Lower leg skin (tissue), 4 donors: Measurements from ENCODE around the gene CPAMD8. TPM values are rescaled to one million over a fixed set of nuclear protein-coding genes. Genes with fewer than 3 reads are reported as not detected.

Experiments used
- DNase-seq, 2 donors: peaks; one replicate each; pipeline ENCODE4 v3.0.0-alpha.2; 2019; ENCODE audit warnings: low spot score in 2 of 2
- H3K4me3 ChIP-seq: fragments of 200-600 bp; sonication (generic); 2 replicates; pipeline ENCODE4 v1.5.1; 2017; ENCODE audit warnings: mild to moderate bottlenecking, low read depth; ENCODE audit not compliant: poor library complexity, severe bottlenecking
- CTCF ChIP-seq, 3 donors: fragments of 450-650 bp; IDR thresholded peaks; one replicate each; pipeline ENCODE4 v1.5.1; 2016; ENCODE audit warnings: antibody characterized with exemption in 3 of 3, mild to moderate bottlenecking in 3 of 3, moderate library complexity in 2 of 3
- POLR2A ChIP-seq, 2 donors: fragments of 450-650 bp; IDR thresholded peaks; one replicate each; pipeline ENCODE4 v1.6.1; 2016 to 2017; ENCODE audit warnings: antibody characterized with exemption in 2 of 2, mild to moderate bottlenecking in 1 of 2, moderate library complexity in 1 of 2
- WGBS, 2 donors: methylation state at CpG; one replicate each; pipeline ENCODE4 v1.1.5; 2018; 5-methylcytosine and 5-hydroxymethylcytosine counted together
- intact Hi-C: fragments of 100-400 bp; cut with DNase I; formaldehyde crosslinking; loops from one replicate; pipeline ENCODE4 v1.15.0; 2023; ENCODE audit warnings: low total_unique reads
- total RNA-seq, 4 donors: library from RNA; depleted of rRNA; stranded (reverse); fragments of >200 nt; gene quantifications; one replicate each; pipeline ENCODE4 v1.1.0, GENCODE V29; 2016

CPAMD8 gene
- total RNA-seq = 10 to 100 TPM in 3 of 4 donors, 1 to 10 TPM in 1; 8.1 to 14.0 (median 13.0) TPM

- no peak for TF ChIP-seq CTCF (IDR thresholded peaks at IDR 0.05)
- no peak for TF ChIP-seq POLR2A (IDR thresholded peaks at IDR 0.05)
- intact Hi-C loops = no loop called here
- no peak for DNase-seq
- no peak within 1 kb of the TSS for H3K4me3 ChIP-seq
- WGBS, 2 donors = 4% methylated on average over 17 to 26 of the region's 67 CpGs
These were observed at the start of gene CPAMD8 for GRCh38 chr19:17026706-17027534. Gene CPAMD8 (minus strand): TSS chr19:17026810. CDS start chr19:17026642, 168 bp downstream.

DNA sequence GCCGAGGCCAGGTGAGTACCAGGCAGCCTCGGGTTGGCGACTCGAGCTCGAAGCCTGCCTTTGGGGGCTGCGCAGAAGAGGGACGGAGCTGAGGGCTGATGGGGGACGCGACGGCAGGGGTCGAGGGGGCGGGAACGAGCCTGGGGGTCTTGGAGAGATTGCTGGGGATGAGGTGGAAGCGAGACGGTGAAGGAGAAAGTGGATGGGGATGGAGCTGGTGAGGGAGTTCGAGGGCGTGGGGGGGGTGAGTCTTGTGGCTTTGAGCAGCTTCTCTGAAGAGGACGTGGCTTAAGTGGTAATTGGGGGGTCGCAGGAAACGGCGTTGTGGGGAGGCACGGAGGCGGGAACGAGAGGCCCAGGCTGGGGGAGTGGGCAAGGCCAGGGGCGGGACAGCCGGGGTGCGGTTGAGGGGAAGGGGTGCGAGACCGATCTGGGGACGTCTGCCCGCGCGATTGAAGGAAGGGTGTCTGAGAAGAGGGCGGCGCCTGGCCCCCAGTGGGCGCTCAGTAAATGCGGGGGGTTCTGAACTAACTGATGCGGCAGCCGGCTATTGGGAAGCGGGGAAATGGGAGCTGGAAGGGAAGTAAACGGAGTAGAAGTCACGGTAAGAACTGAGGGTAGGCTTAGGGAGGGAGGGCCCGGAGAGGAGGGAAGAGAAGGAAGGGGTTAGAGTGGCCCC lies 49.4 kb upstream of the CPAMD8 start:
- TF ChIP-seq CTCF (IDR thresholded peaks at IDR 0.05) (no peak), POLR2A (IDR thresholded peaks at IDR 0.05) (no peak)
- WGBS, 2 donors = 0 to 1% methylated on average over 38 to 43 of the region's 43 CpGs
- peak overlapping the region; percentile 80 for H3K4me3 ChIP-seq
- intact Hi-C loops = no loop called here
- peak; percentile 35 to 92 for DNase-seq

DNA sequence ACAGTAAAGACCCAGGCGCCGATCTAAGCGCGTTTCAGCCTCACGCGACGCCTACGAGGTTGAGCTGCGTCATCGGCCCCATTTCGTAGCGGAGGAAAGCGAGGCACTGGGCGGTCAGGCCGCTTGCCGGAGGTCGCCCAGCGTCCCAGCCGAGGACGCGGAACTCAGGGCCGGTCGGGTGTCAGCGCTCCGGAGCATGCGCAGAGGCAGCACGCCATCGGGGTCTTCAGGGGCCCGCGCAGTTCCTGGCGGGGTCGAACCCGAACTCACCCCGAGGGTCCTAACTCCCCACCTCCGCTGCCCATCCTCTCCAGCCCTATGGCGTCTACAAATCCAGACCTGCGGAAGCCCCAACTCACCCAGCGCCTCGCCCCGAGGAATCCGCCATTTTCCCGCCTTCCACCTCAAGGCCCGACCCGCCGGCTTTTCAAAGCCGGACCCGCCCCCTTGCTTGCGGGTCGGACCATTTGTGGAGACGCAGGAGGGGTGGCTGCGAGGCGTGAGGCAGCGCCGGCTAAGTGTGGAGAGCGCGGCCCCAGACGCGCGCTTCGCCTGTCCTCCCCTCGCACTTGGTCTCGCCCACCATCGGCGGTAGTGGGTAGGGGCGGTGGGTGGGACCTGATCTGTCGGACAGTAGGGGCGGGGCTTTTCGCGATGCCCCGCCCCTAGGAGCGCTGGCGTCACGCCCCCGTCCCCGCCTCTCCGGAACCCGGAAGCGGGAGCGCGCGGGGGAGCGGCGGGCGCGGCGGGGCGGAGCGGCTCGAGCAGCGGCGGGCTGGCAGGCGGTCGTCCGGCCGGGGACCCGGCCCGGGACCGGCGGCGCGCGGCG lies 48.6 kb upstream of the CPAMD8 start, which contains the start of the genes HAUS8 and MYO9B:
HAUS8 (minus strand) TSS at position 418 of the 829 bp plus-strand sequence; CDS start at position 388, 30 bp downstream.
MYO9B (plus strand) TSS at position 743 of the 829 bp plus-strand sequence. CDS start 25,941 bp downstream, outside the sequence.
- peak within 1 kb of the TSS; percentile 80 for H3K4me3 ChIP-seq
- TF ChIP-seq POLR2A (IDR thresholded peaks at IDR 0.05) = peak in 1 of 2 donors; percentile 8
- peak in 1 of 3 donors; percentile 12 for TF ChIP-seq CTCF (IDR thresholded peaks at IDR 0.05)
- DNase-seq = peak; percentile 98 to 100
- intact Hi-C loops = no loop called here
- 0% methylated on average over 28 to 87 of the region's 103 CpGs for WGBS, 2 donors

DNA sequence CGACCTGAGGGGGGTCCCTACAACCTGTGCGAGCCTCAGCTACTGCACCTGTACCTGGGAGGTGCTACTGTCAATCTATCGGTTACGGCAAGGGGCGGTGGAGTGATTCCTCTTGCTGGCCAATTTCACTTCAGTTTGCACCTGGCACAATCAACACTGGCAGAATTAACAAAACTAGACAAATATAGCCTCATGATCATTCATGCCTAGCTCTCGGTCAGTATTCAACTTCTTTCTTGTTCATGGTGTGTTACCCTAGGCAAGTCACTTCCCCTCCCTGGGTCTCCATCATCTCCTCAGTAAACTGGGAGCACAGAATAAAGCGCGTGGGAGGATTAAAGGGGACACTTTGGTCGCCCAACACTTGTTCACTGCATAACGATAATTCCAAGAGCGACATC lies 48.0 kb upstream of the CPAMD8 start:
- WGBS, 2 donors = 9 to 10% methylated on average over 9 to 11 of the region's 11 CpGs
- no peak for TF ChIP-seq CTCF (IDR thresholded peaks at IDR 0.05)
- no peak for TF ChIP-seq POLR2A (IDR thresholded peaks at IDR 0.05)
- no peak for DNase-seq
- H3K4me3 ChIP-seq = peak overlapping the region; percentile 57
- intact Hi-C loops = no loop called here

DNA sequence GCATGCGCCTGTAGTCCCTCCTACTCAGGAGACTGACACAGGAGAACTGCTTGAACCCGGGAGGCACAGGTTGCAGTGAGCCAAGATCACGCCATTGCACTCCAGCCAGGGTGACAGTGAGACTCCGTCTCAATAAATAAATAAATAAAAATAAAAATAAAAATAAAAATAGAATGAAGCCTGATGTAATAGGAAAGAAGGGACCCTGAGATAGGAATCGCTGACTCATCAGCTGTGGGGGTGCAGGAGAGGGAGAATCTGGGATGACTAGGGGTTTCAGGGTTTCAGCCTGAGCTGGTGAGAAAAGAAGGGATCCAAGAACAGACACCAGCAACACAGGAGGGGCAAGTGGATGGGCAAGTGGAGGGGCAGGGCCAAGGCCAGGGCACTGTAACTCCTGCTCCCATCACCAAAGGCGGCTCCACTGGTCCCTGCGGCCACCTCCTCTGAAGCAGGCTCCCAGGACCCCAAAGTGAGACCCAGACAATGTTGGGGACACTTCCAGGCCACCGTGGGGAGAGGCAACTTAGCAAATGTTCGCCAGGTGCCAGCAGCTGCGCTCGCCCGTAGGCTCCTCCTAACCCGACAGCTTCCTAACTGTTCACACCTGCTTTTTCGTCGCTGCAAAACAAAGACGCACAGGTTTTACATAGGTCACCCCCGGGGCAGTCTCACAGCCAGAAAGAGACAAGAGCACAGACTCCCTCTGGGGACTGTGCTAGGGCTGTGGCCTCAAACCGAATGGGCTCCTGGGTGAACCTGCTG lies 47.4 kb upstream of the CPAMD8 start:
- TF ChIP-seq POLR2A (IDR thresholded peaks at IDR 0.05) (no peak), CTCF (IDR thresholded peaks at IDR 0.05) (no peak)
- DNase-seq = no peak
- H3K4me3 ChIP-seq = no peak overlapping the region
- 45 to 54% methylated on average over 12 to 18 of the region's 18 CpGs for WGBS, 2 donors
- intact Hi-C loops = no loop called here
